GM18519 (cell line): ENCODE results near the gene SH3RF1.

Experiments
- ATAC-seq: cut with Tn5 transposase; IDR thresholded peaks from one replicate; pipeline ENCODE4 v1.9.1; 2021; ENCODE audit warnings: mild to moderate bottlenecking, moderate library complexity; ENCODE audit not compliant: unreplicated experiment, low FRiP score

SH3RF1 gene

DNA sequence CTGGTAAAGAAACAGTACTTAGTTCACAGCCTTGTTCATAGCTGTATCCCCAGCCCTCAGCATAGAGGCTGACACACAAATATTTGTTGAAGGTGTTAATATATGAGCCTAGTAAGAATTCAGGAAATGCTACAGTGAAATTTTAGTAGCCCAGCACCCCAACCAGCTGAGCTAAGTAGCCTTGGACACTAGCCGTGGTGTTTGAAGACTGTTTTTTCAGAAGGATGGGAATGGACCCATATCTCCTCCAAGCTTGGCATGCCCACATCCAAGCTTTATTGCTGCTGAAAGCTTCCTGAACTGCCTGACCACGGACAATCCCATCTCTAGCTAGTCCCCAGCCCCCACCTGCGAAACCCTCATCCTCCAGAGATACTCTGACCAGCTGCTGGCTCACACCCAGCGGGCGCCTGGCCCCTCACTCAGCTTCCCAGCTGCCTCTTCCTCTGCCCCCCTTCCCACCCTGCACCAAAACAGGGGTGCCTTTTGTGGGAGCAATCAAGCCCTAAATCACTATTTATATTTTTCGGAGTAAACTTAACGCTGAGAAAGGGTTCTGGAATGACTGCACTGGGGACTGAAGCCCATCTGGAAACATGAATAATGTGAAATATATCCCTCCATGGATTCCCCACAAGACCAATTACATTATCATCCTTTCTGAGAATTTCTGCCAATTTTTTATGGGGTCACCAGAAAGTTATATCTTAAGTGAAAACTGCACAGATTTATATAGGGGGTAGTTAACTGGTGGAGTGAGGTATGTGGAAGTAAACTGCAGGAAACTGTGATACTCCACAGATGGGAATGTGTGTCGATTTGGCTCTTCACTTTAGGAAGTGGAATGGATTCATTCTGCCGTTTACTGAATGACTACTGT, 219.6 kb downstream of the SH3RF1 start:
- ATAC-seq: no peak

DNA sequence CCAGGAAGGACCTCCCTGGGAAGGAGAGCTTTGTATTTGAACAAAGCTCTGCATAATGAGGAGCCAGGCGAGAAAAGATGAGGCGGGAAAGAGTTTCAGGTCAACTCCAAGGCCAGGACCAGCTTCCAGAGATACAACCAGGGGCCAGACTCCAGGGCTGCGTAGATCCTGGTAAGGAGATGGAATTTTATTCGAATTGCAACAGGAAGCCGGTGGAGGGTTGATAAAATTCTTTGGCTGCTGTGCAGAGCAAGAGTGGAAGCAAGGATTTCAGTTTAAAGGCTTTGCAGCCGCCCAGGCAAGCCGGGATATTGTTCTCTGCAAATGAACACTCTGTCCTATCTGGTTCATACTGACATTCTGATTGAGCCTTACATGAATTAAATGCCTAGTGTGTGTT, 220.5 kb downstream of the SH3RF1 start:
- no peak for ATAC-seq

DNA sequence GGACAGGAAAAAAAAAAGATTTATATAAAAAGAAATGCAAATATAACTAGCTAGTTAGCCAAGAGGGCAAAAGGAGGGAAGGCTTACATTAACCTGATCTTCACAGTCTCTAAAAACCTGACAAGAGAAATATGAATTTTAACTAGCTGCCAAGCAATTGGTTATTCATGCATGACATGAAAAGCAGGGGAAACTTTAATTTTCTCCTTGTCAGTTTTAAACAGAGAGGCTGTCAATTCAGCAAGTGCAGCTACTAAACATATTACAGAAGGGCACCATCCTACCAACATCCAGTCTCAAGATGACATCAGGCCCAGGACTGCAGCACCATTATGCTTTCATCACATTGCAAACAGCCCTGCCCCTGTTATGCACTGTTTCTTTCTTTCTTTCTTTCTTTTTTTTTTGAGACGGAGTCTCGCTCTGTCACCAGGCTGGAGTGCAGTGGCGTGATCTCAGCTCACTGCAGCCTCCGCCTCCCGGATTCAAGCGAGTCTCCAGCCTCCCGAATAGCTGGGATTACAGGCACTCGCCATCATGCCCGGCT, 221.8 kb downstream of the SH3RF1 start:
- ATAC-seq: no peak

DNA sequence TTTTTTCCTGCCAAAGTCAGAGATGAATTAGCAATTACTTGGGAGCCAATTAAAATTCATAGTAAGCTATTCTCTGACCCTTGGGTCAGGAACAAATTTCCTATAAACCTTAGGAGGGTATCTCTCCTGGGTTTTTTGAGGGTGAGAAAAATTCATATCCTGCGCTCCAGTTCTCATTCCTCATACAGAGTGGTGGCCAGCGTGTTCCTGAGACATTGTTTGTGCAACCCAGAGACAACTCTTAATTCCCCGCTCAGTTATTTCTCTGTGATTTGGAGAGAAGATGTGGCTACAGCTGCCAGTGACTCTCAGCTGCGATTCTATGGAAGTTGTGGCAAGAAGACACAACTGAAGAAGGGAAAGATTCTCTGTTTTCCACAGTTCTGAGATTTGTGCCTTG, 222.8 kb downstream of the SH3RF1 start:
- ATAC-seq: no peak

GRCh38 chr4:169045862-169046584, 224.7 kb downstream of the SH3RF1 start:
- no peak for ATAC-seq

GRCh38 chr4:169044714-169045447, 225.9 kb downstream of the SH3RF1 start:
- no peak for ATAC-seq
